ENCODE measurements around the gene CPS1.

The CPS1 gene

DNA sequence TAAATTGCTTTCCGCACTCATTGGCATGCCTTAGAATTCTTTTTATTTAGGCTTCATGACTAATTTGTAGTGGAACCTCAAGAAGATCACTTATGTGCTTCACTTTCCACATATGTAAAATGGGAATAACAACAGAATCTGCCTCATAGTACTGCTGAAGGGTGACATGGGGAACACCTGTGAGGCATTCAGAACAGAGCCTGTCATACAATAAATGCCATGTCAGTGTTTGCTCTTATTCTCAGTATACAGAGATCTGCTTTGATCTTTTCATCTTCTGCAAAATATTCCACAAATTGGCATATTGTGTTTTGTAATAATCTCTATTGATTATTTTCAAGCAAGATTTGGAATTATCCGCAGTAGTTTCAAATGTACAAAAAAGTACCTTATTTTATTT is 17.4 kb upstream of the CPS1 start:
- TF ChIP-seq, protein P1, sequence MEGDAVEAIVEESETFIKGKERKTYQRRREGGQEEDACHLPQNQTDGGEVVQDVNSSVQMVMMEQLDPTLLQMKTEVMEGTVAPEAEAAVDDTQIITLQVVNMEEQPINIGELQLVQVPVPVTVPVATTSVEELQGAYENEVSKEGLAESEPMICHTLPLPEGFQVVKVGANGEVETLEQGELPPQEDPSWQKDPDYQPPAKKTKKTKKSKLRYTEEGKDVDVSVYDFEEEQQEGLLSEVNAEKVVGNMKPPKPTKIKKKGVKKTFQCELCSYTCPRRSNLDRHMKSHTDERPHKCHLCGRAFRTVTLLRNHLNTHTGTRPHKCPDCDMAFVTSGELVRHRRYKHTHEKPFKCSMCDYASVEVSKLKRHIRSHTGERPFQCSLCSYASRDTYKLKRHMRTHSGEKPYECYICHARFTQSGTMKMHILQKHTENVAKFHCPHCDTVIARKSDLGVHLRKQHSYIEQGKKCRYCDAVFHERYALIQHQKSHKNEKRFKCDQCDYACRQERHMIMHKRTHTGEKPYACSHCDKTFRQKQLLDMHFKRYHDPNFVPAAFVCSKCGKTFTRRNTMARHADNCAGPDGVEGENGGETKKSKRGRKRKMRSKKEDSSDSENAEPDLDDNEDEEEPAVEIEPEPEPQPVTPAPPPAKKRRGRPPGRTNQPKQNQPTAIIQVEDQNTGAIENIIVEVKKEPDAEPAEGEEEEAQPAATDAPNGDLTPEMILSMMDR (IDR thresholded peaks at IDR 0.05; ENCODE audit: low read depth, low read length) = no peak
- no peak overlapping the region for H3K4me3 ChIP-seq (ENCODE audit: low read depth, low read length)

DNA sequence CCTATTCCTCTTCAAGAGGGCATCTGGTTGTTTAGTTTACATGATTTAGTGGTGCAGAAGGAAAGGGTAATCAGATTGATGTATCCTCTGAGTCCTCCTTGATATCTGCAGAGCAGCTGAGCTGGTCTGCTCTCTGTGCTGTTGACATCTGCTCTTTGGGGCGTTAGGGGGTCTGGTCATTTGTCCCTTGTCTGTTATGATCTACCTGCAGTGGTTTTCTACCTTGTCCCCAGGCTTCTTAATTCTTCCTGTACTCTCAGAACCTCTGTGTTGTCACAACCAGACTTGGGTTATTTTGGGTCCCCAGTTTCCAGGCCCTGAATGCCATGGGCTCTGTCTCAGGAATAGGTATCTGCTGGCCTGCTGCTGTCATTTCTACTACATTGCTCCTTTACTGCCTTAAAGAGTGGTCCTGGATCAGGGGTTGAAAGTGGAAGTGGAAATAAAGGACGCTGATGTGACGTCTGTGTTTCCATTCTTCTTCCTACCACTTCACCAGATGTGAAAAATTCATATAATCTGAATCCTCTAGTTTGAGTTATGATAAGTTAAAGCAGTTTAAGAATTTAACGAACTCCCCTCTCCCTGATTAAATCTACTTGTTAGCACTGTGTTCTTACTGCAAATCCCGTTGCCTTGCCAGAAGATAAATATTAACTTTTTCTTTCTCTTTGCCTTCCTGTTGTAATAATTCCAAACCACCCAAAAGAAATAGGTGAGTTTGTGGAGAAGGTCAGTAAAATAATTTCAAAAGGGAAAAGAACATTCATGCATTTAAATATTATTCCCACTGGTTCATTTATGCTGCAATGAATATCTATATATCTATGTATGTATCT is 16.6 kb upstream of the CPS1 start:
- H3K4me3 ChIP-seq (ENCODE audit: low read depth, low read length) = no peak overlapping the region
- TF ChIP-seq, protein P1 (IDR thresholded peaks at IDR 0.05; ENCODE audit: low read depth, low read length) = no peak

GRCh38 chr2:210540471-210540870 is 15.9 kb upstream of the CPS1 start:
- TF ChIP-seq, protein P1 (IDR thresholded peaks at IDR 0.05; ENCODE audit: low read depth, low read length) = no peak
- H3K4me3 ChIP-seq (ENCODE audit: low read depth, low read length) = no peak overlapping the region

- no peak overlapping the region for H3K4me3 ChIP-seq (ENCODE audit: low read depth, low read length)
- TF ChIP-seq, protein P1 (IDR thresholded peaks at IDR 0.05; ENCODE audit: low read depth, low read length) = no peak
These were observed 15.5 kb upstream of the CPS1 start for GRCh38 chr2:210540900-210541289.

DNA sequence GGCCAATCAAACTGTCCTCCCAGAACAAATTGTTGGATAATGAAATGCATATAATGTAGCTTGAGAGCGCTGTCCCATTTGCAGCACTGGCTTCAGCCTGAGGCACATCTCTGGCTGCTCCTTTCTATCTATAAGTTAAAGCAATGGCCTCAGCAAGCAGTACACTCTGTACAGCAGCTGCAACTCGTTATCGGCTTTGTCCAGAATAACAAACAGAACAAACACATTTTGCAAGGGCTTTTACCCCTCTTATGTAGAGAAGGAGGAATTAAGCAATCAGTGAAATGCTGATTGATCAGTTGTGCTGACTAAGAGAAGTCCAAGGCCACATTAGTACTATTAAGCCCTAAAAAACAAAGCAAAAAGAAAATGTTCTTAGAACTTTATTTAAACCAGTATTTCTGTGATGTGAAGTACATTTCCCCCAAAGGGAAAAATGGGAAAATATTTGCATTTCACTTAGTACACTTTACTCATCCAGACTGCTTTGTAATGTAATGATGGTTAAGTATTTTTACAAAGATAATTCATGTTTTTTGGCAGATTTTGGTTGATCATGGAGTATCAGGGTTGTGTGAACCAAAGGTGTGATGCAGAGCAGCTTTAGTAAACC is 15.0 kb upstream of the CPS1 start:
- H3K4me3 ChIP-seq (ENCODE audit: low read depth, low read length) = no peak overlapping the region
- TF ChIP-seq, protein P1 (IDR thresholded peaks at IDR 0.05; ENCODE audit: low read depth, low read length) = no peak

- TF ChIP-seq, protein P1 (IDR thresholded peaks at IDR 0.05; ENCODE audit: low read depth, low read length) = no peak
- H3K4me3 ChIP-seq (ENCODE audit: low read depth, low read length) = no peak overlapping the region
These were observed 12.3 kb upstream of the CPS1 start for GRCh38 chr2:210544007-210544590.

DNA sequence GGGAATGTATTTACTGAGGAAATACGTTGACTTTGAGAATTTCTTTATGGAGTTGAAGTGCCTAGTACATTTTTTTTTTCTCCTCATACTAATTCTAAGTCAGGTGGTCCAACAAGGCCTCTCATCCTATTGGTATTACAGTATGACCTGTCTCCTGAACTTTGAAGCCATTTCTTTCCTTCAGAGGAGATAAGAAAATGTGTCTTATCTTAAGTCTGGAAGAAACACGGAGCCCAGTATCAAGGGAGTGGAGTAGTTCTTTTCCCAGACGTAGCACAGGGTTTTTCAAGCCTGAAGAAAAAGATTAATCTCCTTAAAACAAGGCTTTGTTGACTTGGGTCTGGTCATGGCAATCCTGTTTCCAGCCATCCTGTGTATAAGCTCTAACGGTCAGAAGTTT is 11.6 kb upstream of the CPS1 start:
- TF ChIP-seq, protein P1 (IDR thresholded peaks at IDR 0.05; ENCODE audit: low read depth, low read length) = no peak
- no peak overlapping the region for H3K4me3 ChIP-seq (ENCODE audit: low read depth, low read length)

Measured in WI38 (cell line).